HG03139 (cell line): Measurements from ENCODE around the gene MAP2K5.
"Not testable (repeated sequence)": the region's sequence is repeated elsewhere in the genome, so short reads cannot be mapped to it uniquely, and the experiment has no call there.

ENCODE experiments used
- ATAC-seq: cut with Tn5 transposase; IDR thresholded peaks from one replicate; pipeline ENCODE4 v1.9.1; 2021; ENCODE audit not compliant: unreplicated experiment

The MAP2K5 gene

GRCh38 chr15:67652586-67652985 is 110.1 kb downstream of the MAP2K5 start:
- ATAC-seq: no peak

- no peak for ATAC-seq
Observed at GRCh38 chr15:67660446-67660845, 117.9 kb downstream of the MAP2K5 start.

- no peak for ATAC-seq
Observed at GRCh38 chr15:67660874-67661606, 118.5 kb downstream of the MAP2K5 start.

GRCh38 chr15:67670647-67671305 is 128.3 kb downstream of the MAP2K5 start:
- ATAC-seq: no peak

GRCh38 chr15:67672834-67673233 is 130.3 kb downstream of the MAP2K5 start:
- not testable (repeated sequence) for ATAC-seq

DNA sequence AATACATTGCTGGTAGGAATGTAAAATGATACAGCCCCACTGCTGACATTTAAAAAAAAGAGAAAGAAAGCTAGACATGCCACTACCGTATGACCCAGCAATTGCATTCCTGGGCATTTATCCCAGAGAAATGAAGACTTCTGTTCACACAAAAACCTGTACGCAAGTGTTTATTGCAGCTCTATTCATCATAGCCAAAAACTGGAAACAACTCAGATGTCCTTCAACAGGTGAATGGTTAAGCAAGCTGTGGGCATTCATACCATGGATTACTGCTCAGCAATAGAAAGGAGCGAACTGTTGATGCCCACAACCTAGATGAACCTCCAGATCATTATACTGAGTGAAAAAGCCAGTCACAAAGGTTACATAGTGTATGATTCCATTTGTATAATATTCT is 132.5 kb downstream of the MAP2K5 start:
- ATAC-seq: no peak

DNA sequence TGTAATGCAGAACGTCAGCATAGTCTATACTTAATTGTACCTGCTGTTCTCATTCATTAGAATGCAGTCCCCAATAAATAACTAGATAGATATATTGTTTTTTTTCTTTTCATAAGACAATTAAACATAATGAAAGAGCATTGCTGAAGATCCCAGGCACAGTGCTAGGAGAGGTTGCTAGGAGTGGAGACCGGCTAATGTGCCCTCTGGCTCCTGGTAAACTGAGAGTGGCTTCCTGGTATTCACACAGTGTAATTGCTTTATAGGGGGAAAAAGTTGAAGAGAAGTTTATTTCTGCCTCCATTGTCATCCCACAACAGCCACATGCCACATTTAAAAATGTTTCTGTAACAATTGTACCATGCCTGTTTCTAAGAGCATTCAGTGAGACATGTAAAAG is 135.6 kb downstream of the MAP2K5 start:
- ATAC-seq: no peak

DNA sequence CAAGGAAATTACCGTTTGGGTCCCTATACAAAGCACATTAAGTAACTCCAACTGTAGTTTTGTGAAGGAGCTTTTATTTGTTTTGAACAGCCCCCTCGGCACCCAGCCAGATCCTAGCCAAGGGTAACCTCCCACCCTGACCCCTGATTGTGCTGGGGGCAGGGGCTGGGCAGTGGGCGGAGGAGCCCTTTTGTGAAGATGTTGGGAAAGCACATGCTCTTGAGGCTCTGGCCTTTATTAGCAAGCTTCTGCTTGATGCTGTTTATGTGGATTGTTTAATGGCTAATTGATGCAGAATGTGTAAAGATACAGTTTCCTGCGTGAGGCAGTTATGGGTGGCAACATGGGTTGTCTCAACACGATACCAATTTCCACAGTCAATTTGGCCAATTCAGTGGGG is 136.5 kb downstream of the MAP2K5 start:
- no peak for ATAC-seq

DNA sequence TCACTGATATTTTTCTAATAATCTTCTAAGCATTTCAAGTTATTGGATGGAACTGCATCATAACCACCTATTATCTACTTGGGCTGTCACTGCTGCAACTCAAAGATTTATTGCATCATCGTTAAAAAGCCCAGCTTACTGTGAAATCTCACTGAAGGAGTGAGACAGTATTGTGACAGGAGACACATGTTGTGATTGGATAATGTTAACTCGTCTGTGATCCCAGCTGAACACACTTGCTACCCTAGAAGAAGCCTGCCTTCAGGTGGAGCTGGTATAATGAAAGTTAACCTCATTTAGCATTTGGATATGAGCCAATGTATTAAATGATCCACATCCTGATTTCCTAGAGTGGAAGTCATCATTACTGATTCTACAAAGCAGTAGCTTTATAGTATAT is 138.1 kb downstream of the MAP2K5 start:
- ATAC-seq: no peak

DNA sequence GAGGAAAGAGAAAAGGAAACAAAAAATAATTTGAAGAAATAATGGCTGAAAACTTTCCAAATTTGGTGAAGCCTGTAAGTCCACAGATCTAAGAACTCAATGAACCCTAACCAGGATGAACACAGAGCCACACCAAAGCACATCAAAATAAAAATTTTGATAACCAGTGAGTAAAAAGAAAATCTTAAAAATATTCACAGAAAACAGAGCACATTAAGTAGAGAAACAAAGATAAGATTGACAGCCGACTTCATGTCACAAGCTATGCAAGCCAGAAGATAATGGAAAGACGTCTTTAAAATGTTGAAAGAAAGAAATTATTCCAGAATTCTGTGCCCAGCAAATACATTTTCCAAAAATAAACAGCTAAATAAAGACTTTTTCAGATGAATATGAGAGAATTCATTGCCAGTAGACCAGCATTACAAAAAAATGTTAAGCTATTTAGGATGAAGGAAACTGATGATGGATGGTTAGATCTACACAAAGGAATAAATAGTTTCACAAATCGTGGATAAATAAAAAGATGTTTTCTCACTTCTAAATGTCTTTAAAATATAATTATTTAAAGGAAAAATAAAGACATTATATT is 142.6 kb downstream of the MAP2K5 start:
- ATAC-seq: no peak

GRCh38 chr15:67685716-67686115 is 143.2 kb downstream of the MAP2K5 start:
- no peak for ATAC-seq

DNA sequence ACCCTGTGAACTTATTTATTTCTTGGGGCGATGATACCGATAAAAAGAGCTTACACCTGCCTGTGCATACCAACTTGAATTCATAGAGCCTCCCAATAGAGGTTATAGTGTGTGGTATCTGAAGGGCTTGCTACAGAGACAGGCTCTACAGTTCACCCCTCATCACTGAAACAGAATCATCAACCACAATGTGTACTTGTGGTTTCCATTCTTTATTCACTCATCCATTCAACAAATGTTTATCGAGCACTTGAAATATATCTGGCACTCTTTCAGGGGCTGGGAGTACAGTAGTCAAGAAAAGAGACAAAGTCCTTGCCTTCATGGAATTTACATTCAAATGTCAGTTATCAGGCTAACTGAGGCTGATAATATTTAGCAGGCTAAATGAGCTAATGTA is 148.4 kb downstream of the MAP2K5 start:
- no peak for ATAC-seq

GRCh38 chr15:67691450-67691849 is 148.9 kb downstream of the MAP2K5 start:
- no peak for ATAC-seq

GRCh38 chr15:67692573-67692972 is 150.1 kb downstream of the MAP2K5 start:
- no peak for ATAC-seq

DNA sequence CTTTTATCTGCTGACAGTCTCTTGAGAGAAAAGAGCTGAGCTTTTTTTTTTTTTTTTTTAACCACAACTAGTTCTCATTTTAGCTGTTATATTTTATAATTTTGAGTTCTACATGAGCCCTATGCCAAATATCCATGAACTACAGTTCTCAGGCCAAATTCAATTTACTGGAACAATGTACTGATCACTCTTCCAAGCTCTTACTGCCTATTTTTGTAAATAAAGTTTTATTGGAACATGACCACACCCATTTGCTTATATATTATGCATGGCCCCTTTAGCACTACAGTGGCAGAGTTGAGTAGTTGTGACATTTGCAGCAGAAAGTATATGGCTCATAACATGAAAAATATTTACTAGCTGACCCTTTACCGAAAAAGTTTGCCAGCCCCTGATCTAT is 153.6 kb downstream of the MAP2K5 start:
- no peak for ATAC-seq

DNA sequence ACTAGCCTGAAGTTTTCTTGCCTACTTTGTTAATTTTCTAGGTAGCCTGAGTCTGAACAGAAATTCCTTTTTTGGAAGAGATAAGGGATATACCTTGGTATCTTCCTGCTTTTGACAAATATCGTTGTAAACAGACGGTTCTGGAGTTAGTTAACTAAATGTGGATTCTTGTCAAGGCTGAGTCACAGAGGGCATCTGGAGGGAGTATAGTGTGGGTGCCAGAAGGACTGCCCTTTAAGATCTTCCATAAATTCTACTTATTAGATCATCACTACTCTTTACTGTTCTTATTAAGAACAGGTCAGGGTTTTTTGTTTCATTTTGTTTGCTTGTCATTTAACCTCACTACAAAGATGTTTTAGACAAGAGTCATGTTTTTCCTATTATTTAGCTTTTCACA is 157.5 kb downstream of the MAP2K5 start:
- ATAC-seq: no peak

DNA sequence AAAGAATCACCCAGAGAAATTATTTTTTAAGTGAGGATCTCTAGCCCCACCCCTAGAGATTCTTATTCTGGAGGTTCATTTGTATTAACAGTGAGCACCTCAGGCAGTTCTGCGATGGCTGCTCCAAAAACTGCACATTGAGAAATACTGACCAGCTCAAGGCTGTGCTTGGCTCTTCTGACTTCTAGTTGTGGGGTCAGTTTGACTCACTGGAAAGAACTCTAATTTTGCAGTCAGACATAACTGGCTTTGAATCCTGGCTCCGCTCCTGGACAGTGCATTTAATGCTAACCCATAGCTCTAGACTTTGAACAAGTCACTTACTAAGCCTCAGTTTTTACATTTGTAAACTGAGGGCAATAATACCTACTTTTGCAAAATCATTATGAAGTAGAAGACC is 159.2 kb downstream of the MAP2K5 start:
- ATAC-seq: no peak

GRCh38 chr15:67707520-67708283 is 165.2 kb downstream of the MAP2K5 start:
- ATAC-seq: no peak

- no peak for ATAC-seq
Observed at GRCh38 chr15:67708500-67708899, 166.0 kb downstream of the MAP2K5 start.

GRCh38 chr15:67715170-67715569 is 172.7 kb downstream of the MAP2K5 start:
- ATAC-seq: no peak

- ATAC-seq: no peak
Observed at GRCh38 chr15:67716171-67716570, 173.7 kb downstream of the MAP2K5 start.

DNA sequence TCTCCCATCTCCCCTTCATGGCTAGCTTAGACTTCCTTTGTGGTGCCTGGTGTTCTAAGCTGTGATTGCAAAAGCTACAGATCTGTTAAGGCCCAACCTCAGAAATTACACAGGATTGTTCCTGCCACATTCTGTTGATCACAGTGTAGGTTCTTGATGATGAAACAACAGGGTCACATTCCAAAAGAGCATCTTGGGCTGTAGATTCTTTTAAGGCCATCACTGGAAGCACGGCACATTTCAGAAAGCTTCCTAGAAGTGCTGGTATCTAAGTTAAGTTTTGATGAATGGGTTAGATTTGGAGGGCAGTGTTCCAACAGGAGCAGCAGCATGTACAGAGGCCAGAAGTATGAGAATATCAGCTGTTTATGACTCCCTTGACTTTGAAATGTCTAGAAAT is 175.3 kb downstream of the MAP2K5 start:
- no peak for ATAC-seq
